Activated CD8-positive, alpha-beta memory T cell treated with anti-CD3 and anti-CD28 coated beads, Interleukin-2, amount 10 ng/mL, durations not matched to agents 7 days and 5 days (primary cell): ENCODE data around the gene OBP2B. TPM values are rescaled to one million over a fixed set of nuclear protein-coding genes. Genes with fewer than 3 reads are reported as not detected.
"Not testable (repeated sequence)": the region's sequence is repeated elsewhere in the genome, so short reads cannot be mapped to it uniquely, and the experiment has no call there.

Source experiments
- ATAC-seq: fragments of 150-1000 bp; cut with Tn5 transposase; one replicate; pipeline ENCODE4 v1.10.0; 2021; ENCODE audit warnings: moderate library complexity
- CTCF ChIA-PET: fragments of 350-600 bp; sonication (Branson Sonifier 250); formaldehyde crosslinking; loops from one replicate; lab custom pipeline; 2021; ENCODE audit warnings: antibody characterized with exemption; lab: Charles Lee
- DNase-seq: peaks from one replicate; pipeline ENCODE4 v3.0.0-alpha.2; 2020
- H3K27ac Mint-ChIP-seq: one replicate; pipeline ENCODE4 v1.8.0; 2021; ENCODE audit warnings: mild to moderate bottlenecking, mixed read lengths
- H3K27me3 Mint-ChIP-seq: one replicate; pipeline ENCODE4 v1.8.0; 2021; ENCODE audit warnings: mixed read lengths
- H3K36me3 Mint-ChIP-seq: one replicate; pipeline ENCODE4 v1.8.0; 2021; ENCODE audit warnings: mild to moderate bottlenecking, mixed read lengths
- H3K4me1 Mint-ChIP-seq: one replicate; pipeline ENCODE4 v1.8.0; 2021; ENCODE audit warnings: mixed read lengths
- H3K4me3 Mint-ChIP-seq: one replicate; pipeline ENCODE4 v1.8.0; 2021; ENCODE audit warnings: mild to moderate bottlenecking, moderate library complexity, mixed read lengths
- H3K9me3 Mint-ChIP-seq: one replicate; pipeline ENCODE4 v1.8.0; 2022; ENCODE audit warnings: low read depth, mixed read lengths
- total RNA-seq, 2 experiments: library from RNA; stranded (reverse); gene quantifications; one replicate each; pipeline ENCODE4 v1.2.3, GENCODE V29; 2021

Gene OBP2B, protein sequence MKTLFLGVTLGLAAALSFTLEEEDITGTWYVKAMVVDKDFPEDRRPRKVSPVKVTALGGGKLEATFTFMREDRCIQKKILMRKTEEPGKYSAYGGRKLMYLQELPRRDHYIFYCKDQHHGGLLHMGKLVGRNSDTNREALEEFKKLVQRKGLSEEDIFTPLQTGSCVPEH
- total RNA-seq = not detected

GRCh38 chr9:133208880-133209300 is at the start of gene OBP2B:
Gene OBP2B, minus strand, starts transcription at chr9:133209250. Its CDS starts 51 bp downstream, at chr9:133209199.
- H3K27me3 Mint-ChIP-seq = peaks cover 18% of the 10 kb centered on the region
- H3K36me3 Mint-ChIP-seq, CTCF ChIA-PET, H3K4me3 Mint-ChIP-seq, ATAC-seq, DNase-seq, H3K4me1 Mint-ChIP-seq, H3K27ac Mint-ChIP-seq, H3K9me3 Mint-ChIP-seq: not testable (repeated sequence)

- H3K4me1 Mint-ChIP-seq = no peaks in the 10 kb centered on the region
- H3K27ac Mint-ChIP-seq = no peak overlapping the region
- ATAC-seq = no peak
- DNase-seq = no peak
- H3K4me3 Mint-ChIP-seq = no peak overlapping the region
- CTCF ChIA-PET = no interaction called here
- no peaks in the 10 kb centered on the region for H3K9me3 Mint-ChIP-seq
- no peaks in the 10 kb centered on the region for H3K36me3 Mint-ChIP-seq
- H3K27me3 Mint-ChIP-seq = peaks cover 5% of the 10 kb centered on the region
Measured at GRCh38 chr9:133258061-133259015, 49.3 kb upstream of the OBP2B start.

DNA sequence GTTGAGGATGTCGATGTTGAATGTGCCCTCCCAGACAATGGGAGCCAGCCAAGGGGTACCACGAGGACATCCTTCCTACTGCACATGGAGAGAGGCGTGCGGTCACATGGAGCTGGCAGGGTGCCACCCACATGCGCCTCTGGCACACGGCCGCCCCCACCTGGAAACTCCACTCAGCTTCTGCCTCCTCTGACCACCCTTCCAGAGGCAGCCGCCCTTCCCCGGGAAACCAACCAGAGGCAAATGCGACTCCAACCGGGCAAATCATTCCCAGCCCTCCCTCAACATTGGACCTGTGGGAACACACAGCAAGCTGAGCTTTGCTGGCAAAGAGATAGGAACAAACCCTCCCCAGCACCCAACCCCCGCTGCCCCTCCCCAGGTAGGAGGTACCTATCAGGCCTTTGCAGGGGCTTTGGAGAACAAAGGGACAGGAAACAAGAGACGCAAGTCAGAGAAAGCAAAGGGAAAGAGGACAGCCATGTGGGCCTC is 48.5 kb upstream of the OBP2B start:
- DNase-seq = no peak
- Mint-ChIP-seq H3K27ac (no peak overlapping the region), H3K9me3 (no peaks in the 10 kb centered on the region), H3K4me3 (no peak overlapping the region), H3K27me3 (peaks cover 13% of the 10 kb centered on the region), H3K36me3 (no peaks in the 10 kb centered on the region), H3K4me1 (no peaks in the 10 kb centered on the region)
- CTCF ChIA-PET = no interaction called here
- ATAC-seq = no peak

DNA sequence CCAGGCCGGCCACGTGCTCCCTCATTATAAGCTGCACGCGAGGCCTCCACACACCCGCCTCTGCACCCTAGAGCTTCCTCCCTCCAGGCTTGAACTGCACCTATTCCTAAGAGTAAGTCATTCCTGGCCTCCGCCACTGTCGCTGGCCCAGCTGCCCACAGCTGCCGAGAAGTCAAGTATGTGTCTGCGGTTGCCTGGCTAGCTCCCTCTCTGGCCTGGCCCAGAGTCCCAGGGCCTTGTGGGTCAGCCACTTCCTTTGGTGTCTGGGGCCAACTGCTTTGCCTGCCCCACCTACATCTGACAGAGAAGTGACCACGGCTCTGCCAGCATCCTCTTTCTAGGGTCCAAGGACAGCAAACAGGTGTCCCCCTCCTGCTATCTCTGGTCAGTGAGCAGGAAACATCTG is 47.6 kb upstream of the OBP2B start:
- DNase-seq (no peak), ATAC-seq (no peak)
- Mint-ChIP-seq H3K36me3 (no peaks in the 10 kb centered on the region), H3K27me3 (peaks cover 7% of the 10 kb centered on the region), H3K4me1 (no peaks in the 10 kb centered on the region), H3K27ac (no peak overlapping the region), H3K4me3 (no peak overlapping the region), H3K9me3 (no peaks in the 10 kb centered on the region)
- CTCF ChIA-PET = interaction anchor here (0.8 kb wide), 1 partner anchor 13 kb away, joined by 3 read pairs; no protein-coding TSS in a partner anchor

DNA sequence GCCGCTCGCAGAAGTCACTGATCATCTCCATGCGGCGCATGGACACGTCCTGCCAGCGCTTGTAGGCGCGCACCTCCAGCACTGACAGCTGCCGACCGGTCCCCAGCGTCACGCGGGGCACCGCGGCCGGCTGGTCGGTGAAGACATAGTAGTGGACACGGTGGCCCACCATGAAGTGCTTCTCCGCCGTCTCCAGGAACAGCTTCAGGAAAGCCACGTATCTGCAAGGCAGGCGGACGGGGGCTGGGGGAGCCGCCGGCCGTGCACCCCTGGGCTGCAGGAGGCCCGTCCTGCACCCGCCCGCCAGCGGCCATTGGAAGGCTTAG is 47.0 kb upstream of the OBP2B start:
- no peaks in the 10 kb centered on the region for H3K36me3 Mint-ChIP-seq
- peaks cover 7% of the 10 kb centered on the region for H3K27me3 Mint-ChIP-seq
- CTCF ChIA-PET = interaction anchor here (0.6 to 0.8 kb wide), 2 partner anchors 13 to 308 kb away, joined by 3 read pairs; no protein-coding TSS in a partner anchor
- no peak for DNase-seq
- ATAC-seq = no peak
- no peak overlapping the region for H3K27ac Mint-ChIP-seq
- no peaks in the 10 kb centered on the region for H3K9me3 Mint-ChIP-seq
- H3K4me3 Mint-ChIP-seq = no peak overlapping the region
- H3K4me1 Mint-ChIP-seq = no peaks in the 10 kb centered on the region

GRCh38 chr9:133255371-133256135 is 46.5 kb upstream of the OBP2B start:
- CTCF ChIA-PET = interaction anchor here (0.6 kb wide), 1 partner anchor 308 kb away, joined by 3 read pairs; no protein-coding TSS in a partner anchor
- H3K9me3 Mint-ChIP-seq = no peaks in the 10 kb centered on the region
- ATAC-seq = no peak

GRCh38 chr9:133254471-133254870 is 45.4 kb upstream of the OBP2B start:
- Mint-ChIP-seq H3K9me3 (no peaks in the 10 kb centered on the region), H3K27ac (no peak overlapping the region), H3K4me3 (no peak overlapping the region), H3K36me3 (no peaks in the 10 kb centered on the region), H3K27me3 (peaks cover 19% of the 10 kb centered on the region), H3K4me1 (no peaks in the 10 kb centered on the region)
- ATAC-seq (no peak), DNase-seq (no peak)
- CTCF ChIA-PET = no interaction called here

More at GRCh38 chr9:133255371-133256135, 46.5 kb upstream of the OBP2B start:
- no peaks in the 10 kb centered on the region for H3K4me1 Mint-ChIP-seq
- no peak overlapping the region for H3K4me3 Mint-ChIP-seq
- DNase-seq = no peak
- H3K36me3 Mint-ChIP-seq = no peaks in the 10 kb centered on the region
- H3K27me3 Mint-ChIP-seq = peaks cover 8% of the 10 kb centered on the region
- H3K27ac Mint-ChIP-seq = no peak overlapping the region

GRCh38 chr9:133253268-133253667 is 44.2 kb upstream of the OBP2B start:
- CTCF ChIA-PET = interaction anchor here (1.5 kb wide), 1 partner anchor 13 kb away, joined by 3 read pairs; no protein-coding TSS in a partner anchor
- peaks cover 21% of the 10 kb centered on the region for H3K27me3 Mint-ChIP-seq

DNA sequence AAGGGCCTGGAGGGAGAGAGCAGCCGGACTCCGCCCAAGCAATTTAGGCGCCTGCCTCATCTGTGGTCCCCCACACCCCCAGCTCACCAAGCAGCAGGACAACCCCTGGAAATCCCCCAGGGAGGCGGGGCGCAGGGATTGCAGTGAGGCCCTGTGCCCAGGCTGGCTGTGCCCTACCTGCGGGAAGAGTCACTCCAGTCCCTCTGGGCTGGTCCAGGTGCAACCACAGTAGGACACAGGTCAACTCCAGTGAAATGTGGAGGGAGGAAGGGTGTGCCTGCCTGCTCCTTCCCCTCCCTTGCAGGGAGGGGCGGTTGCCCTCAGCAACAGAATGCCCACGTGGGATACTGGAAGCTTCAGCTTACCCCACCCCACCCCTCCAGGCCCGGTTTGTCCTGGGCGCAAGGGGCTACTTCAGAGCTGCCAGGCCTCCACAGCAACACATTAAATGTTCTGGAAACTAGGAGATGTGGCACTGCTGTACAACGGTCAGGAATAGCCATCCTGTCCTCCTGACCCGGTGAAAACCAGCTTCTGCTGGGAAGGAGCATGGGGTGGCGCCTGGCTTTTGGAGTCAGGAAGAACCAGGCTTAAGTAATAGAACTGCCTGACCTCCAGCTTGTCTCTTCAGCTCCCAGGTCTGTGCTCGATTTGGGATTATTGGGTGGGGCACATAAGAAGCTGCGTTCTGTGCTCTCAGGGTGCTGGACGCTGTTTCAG is 43.4 kb upstream of the OBP2B start:
- Mint-ChIP-seq H3K27ac (no peak overlapping the region), H3K27me3 (peaks cover 21% of the 10 kb centered on the region)
- no peak for ATAC-seq

More at GRCh38 chr9:133253268-133253667, 44.2 kb upstream of the OBP2B start:
- Mint-ChIP-seq H3K4me3 (no peak overlapping the region), H3K4me1 (no peaks in the 10 kb centered on the region), H3K27ac (no peak overlapping the region), H3K36me3 (no peaks in the 10 kb centered on the region), H3K9me3 (no peaks in the 10 kb centered on the region)
- ATAC-seq (no peak), DNase-seq (no peak)

DNA sequence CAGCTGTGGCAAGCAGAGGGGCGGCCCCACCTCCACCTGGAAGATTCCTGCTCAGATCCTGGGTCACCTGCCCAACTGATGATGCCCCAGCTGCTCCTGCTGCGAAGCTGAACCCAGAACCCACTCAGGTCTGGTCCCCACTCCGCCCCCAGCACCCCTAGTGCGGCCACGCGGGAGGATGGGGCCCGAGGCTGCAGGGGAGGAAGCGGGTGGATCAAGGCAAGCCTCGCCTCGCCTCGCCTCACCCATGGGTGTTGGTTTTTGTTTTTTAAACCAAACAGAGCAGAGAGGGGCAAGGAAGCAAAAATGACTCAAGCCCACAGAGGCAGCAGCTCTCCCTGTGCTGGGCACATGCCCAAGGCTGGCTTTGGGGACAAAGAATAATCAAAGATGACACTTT is 42.7 kb upstream of the OBP2B start:
- no peaks in the 10 kb centered on the region for H3K9me3 Mint-ChIP-seq
- H3K36me3 Mint-ChIP-seq = no peaks in the 10 kb centered on the region
- H3K27ac Mint-ChIP-seq = no peak overlapping the region
- DNase-seq = no peak
- H3K4me1 Mint-ChIP-seq = no peaks in the 10 kb centered on the region
- CTCF ChIA-PET = no interaction called here
- H3K4me3 Mint-ChIP-seq = no peak overlapping the region
- ATAC-seq = peak; percentile 36
- H3K27me3 Mint-ChIP-seq = peaks cover 21% of the 10 kb centered on the region

More for the DNA sequence above, 43.4 kb upstream of the OBP2B start:
- no peak overlapping the region for H3K4me3 Mint-ChIP-seq
- H3K9me3 Mint-ChIP-seq = no peaks in the 10 kb centered on the region
- H3K36me3 Mint-ChIP-seq = no peaks in the 10 kb centered on the region
- CTCF ChIA-PET = interaction anchor here (1.5 kb wide), 1 partner anchor 12 kb away, joined by 3 read pairs; no protein-coding TSS in a partner anchor
- no peak for DNase-seq
- no peaks in the 10 kb centered on the region for H3K4me1 Mint-ChIP-seq

- DNase-seq, CTCF ChIA-PET, ATAC-seq, H3K9me3 Mint-ChIP-seq, H3K4me3 Mint-ChIP-seq, H3K27ac Mint-ChIP-seq, H3K4me1 Mint-ChIP-seq, H3K36me3 Mint-ChIP-seq: not testable (repeated sequence)
- H3K27me3 Mint-ChIP-seq = peaks cover 22% of the 10 kb centered on the region
Measured at GRCh38 chr9:133251221-133251620, 42.2 kb upstream of the OBP2B start.

DNA sequence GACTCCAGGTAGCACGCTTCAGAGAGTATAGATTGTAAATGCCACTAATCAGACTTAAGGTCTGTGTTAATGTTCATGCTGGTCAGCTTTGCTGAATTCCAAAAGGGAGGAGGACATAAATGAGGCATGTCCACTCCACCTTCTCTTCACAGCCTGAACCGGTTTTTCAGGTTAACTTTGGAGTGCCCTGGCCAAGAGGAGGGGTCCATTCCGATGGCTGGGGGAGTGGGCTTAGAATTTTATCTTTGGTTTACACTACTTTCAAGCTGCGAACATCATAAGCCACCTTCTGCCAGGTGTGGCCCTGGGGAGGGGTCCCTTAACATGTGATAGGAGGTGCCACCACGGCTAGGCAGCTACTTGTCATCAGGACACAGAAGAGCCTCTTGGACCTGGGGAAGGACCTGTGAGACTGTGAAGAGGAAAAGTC is 41.7 kb upstream of the OBP2B start:
- Mint-ChIP-seq H3K36me3 (no peaks in the 10 kb centered on the region), H3K27me3 (peaks cover 27% of the 10 kb centered on the region)
- CTCF ChIA-PET = no interaction called here

More for the DNA sequence above, 41.7 kb upstream of the OBP2B start:
- H3K4me1 Mint-ChIP-seq = no peaks in the 10 kb centered on the region
- H3K4me3 Mint-ChIP-seq = no peak overlapping the region
- H3K27ac Mint-ChIP-seq = no peak overlapping the region
- no peaks in the 10 kb centered on the region for H3K9me3 Mint-ChIP-seq
- no peak for ATAC-seq
- DNase-seq = no peak
